Stimulated activated CD8-positive, alpha-beta memory T cell treated with anti-CD3 and anti-CD28 coated beads, Interleukin-2, amount 100 ng/mL, for 48 hours (primary cell): ENCODE data around the gene EPG5.
"Not testable (repeated sequence)": the region's sequence is repeated elsewhere in the genome, so short reads cannot be mapped to it uniquely, and the experiment has no call there.

Experiments
- DNase-seq, 2 donors: peaks; one replicate each; pipeline ENCODE4 v3.0.0-alpha.2; 2020; ENCODE audit warnings: low read depth in 2 of 2

EPG5 gene

GRCh38 chr18:45863469-45863868 lies 103.7 kb downstream of the EPG5 start:
- DNase-seq = no peak

- DNase-seq = no peak
These were observed 105.2 kb downstream of the EPG5 start for GRCh38 chr18:45861926-45862325.

GRCh38 chr18:45860971-45861370 lies 106.2 kb downstream of the EPG5 start:
- no peak for DNase-seq

GRCh38 chr18:45860492-45860891 lies 106.6 kb downstream of the EPG5 start:
- no peak for DNase-seq

- no peak for DNase-seq
These were observed 107.8 kb downstream of the EPG5 start for GRCh38 chr18:45859334-45859733.

GRCh38 chr18:45856531-45856930 lies 110.6 kb downstream of the EPG5 start:
- no peak for DNase-seq

GRCh38 chr18:45854036-45854586 lies 113.0 kb downstream of the EPG5 start:
- DNase-seq = no peak

- DNase-seq = no peak
These were observed 114.5 kb downstream of the EPG5 start for GRCh38 chr18:45852631-45853030.

- no peak for DNase-seq
These were observed 115.8 kb downstream of the EPG5 start for GRCh38 chr18:45851161-45851925.

- no peak for DNase-seq
These were observed 117.1 kb downstream of the EPG5 start for GRCh38 chr18:45850021-45850420.

- no peak for DNase-seq
These were observed 117.6 kb downstream of the EPG5 start for GRCh38 chr18:45849529-45849928.

GRCh38 chr18:45848643-45849042 lies 118.5 kb downstream of the EPG5 start:
- DNase-seq = not testable (repeated sequence)

- DNase-seq = no peak
These were observed 120.0 kb downstream of the EPG5 start for GRCh38 chr18:45847119-45847518.

GRCh38 chr18:45845410-45845809 lies 121.7 kb downstream of the EPG5 start:
- no peak for DNase-seq

- DNase-seq = no peak
These were observed 122.2 kb downstream of the EPG5 start for GRCh38 chr18:45844938-45845337.

GRCh38 chr18:45843019-45843418 lies 124.1 kb downstream of the EPG5 start:
- DNase-seq = no peak

- no peak for DNase-seq
These were observed 125.2 kb downstream of the EPG5 start for GRCh38 chr18:45841765-45842442.

- DNase-seq = no peak
These were observed 125.9 kb downstream of the EPG5 start for GRCh38 chr18:45841060-45841764.

GRCh38 chr18:45839414-45840395 lies 127.4 kb downstream of the EPG5 start:
- DNase-seq = no peak

GRCh38 chr18:45838302-45839070 lies 128.6 kb downstream of the EPG5 start:
- DNase-seq = no peak
